ENCODE data around the gene SLC1A4. TPM values are rescaled to one million over a fixed set of nuclear protein-coding genes. Genes with fewer than 3 reads are reported as not detected.
"Not testable (repeated sequence)": the region's sequence is repeated elsewhere in the genome, so short reads cannot be mapped to it uniquely, and the experiment has no call there.

SLC1A4 gene
- total RNA-seq, 3 donors from 2014 or later = 8.2 to 14.7 (median 8.4) TPM

GRCh38 chr2:65030476-65031332 lies 41.5 kb downstream of the SLC1A4 start:
- no peak for TF ChIP-seq CTCF (IDR thresholded peaks at IDR 0.05)
- no peaks in the 10 kb centered on the region for H3K9me3 ChIP-seq
- peak; percentile 52 for ATAC-seq
- H3K4me3 ChIP-seq = no peak overlapping the region
- intact Hi-C loops (cut with DNase I, micrococcal nuclease) = no loop called here
- peak in 1 of 3 donors; percentile 48 for DNase-seq
- peaks cover 35% of the 10 kb centered on the region for H3K4me1 ChIP-seq (ENCODE audit: low read depth)
- H3K36me3 ChIP-seq (ENCODE audit: low read depth) = no peaks in the 10 kb centered on the region

GRCh38 chr2:65031341-65032018 lies 42.3 kb downstream of the SLC1A4 start:
- no peak for TF ChIP-seq CTCF (IDR thresholded peaks at IDR 0.05)
- peaks cover 35% of the 10 kb centered on the region for H3K4me1 ChIP-seq (ENCODE audit: low read depth)
- no peaks in the 10 kb centered on the region for H3K36me3 ChIP-seq (ENCODE audit: low read depth)
- DNase-seq (peak; percentile 51 to 81 (median 67)), ATAC-seq (peak; percentile 83)
- H3K4me3 ChIP-seq = no peak overlapping the region
- H3K9me3 ChIP-seq = no peaks in the 10 kb centered on the region
- intact Hi-C loops (cut with DNase I, micrococcal nuclease) = no loop called here

GRCh38 chr2:65032019-65032975 lies 43.1 kb downstream of the SLC1A4 start:
- no peak overlapping the region for H3K4me3 ChIP-seq
- no peak for TF ChIP-seq CTCF (IDR thresholded peaks at IDR 0.05)
- DNase-seq (peak in 2 of 3 donors; percentile 57 to 73), ATAC-seq (peak; percentile 12)
- H3K9me3 ChIP-seq = no peaks in the 10 kb centered on the region
- peaks cover 35% of the 10 kb centered on the region for H3K4me1 ChIP-seq (ENCODE audit: low read depth)
- H3K36me3 ChIP-seq (ENCODE audit: low read depth) = no peaks in the 10 kb centered on the region
- intact Hi-C loops (cut with DNase I, micrococcal nuclease) = no loop called here

GRCh38 chr2:65033178-65033577 lies 44.0 kb downstream of the SLC1A4 start:
- ATAC-seq (no peak), DNase-seq (no peak)
- Histone ChIP-seq H3K36me3 (ENCODE audit: low read depth) (no peaks in the 10 kb centered on the region), H3K4me1 (ENCODE audit: low read depth) (peaks cover 35% of the 10 kb centered on the region), H3K4me3 (no peak overlapping the region), H3K9me3 (no peaks in the 10 kb centered on the region)
- intact Hi-C loops (cut with DNase I, micrococcal nuclease) = no loop called here
- TF ChIP-seq CTCF (IDR thresholded peaks at IDR 0.05) = no peak

GRCh38 chr2:65033667-65034066 lies 44.5 kb downstream of the SLC1A4 start:
- H3K9me3 ChIP-seq; H3K4me3 ChIP-seq; H3K36me3 ChIP-seq (ENCODE audit: low read depth); ATAC-seq; intact Hi-C loops (cut with DNase I, micrococcal nuclease); DNase-seq: not testable (repeated sequence)
- peaks cover 35% of the 10 kb centered on the region for H3K4me1 ChIP-seq (ENCODE audit: low read depth)

All from mucosa of descending colon (tissue), 3 donors.